K562 (cell line): ENCODE results near the gene XRCC3. TPM values are rescaled to one million over a fixed set of nuclear protein-coding genes. Genes with fewer than 3 reads are reported as not detected.

Experiments used
- ATAC-seq: fragments of 200-7000 bp; cut with Tn5 transposase; 3 replicates; pipeline ENCODE4 v1.9.1; 2020; ENCODE audit warnings: moderate library complexity
- BruUV-seq: library from RNA; stranded (reverse); fragments of 400-500 nt; replicated peaks from 2 replicates; lab custom pipeline; 2021; lab: Mats Ljungman, UMichigan
- CTCF ChIA-PET: fragments of 300-600 bp; formaldehyde crosslinking; extraction: SDS; loops from one replicate; lab custom pipeline; 2021; ENCODE audit warnings: low intra/inter-chr PET ratio; lab: Yijun Ruan, JAX
- POLR2A ChIA-PET: fragments of 300-600, 350-650 bp; sonication (Branson Sonifier 250); formaldehyde crosslinking; extraction: SDS; loops from one replicate; lab custom pipeline; 2021; ENCODE audit warnings: antibody characterized with exemption, inconsistent platforms; lab: Yijun Ruan, JAX
- DNase-seq, 4 experiments: peaks; one replicate each; pipeline versions ENCODE4 v3.0.0 to v3.0.0-alpha.2; 2011 to 2018; ENCODE audit warnings: low spot score in 3 of 4, mixed read lengths in 3 of 4; ENCODE audit errors: extremely low read depth in 1 of 4
- FAIRE-seq: peaks from 2 replicates; lab custom pipeline; 2011; peaks lifted over from hg19 to GRCh38; lab: Jason Lieb, UNC
- H2AFZ ChIP-seq: 2 replicates; pipeline ENCODE4 v1.6.0; 2011; ENCODE audit warnings: low read depth, low read length, control low read depth, inconsistent platforms
- H3K27ac ChIP-seq: fragments of 200-600 bp; 3 replicates; pipeline ENCODE4 v1.8.0; 2011; ENCODE audit warnings: low read depth, mild to moderate bottlenecking, control low read depth, inconsistent platforms, low read length, moderate library complexity, mixed read lengths; ENCODE audit errors: extremely low read depth
- H3K27me3 ChIP-seq, 2 experiments: fragments of 300-600 bp in 1 of 2; 2 replicates in 1 of 2; 3 replicates in 1 of 2; pipeline versions ENCODE4 v1.6.0 to v1.8.0; 2011; ENCODE audit warnings: inconsistent platforms in 2 of 2, low read length in 2 of 2, mild to moderate bottlenecking in 1 of 2, mixed read lengths in 1 of 2, moderate library complexity in 1 of 2; ENCODE audit not compliant: control insufficient read depth in 2 of 2, insufficient read depth in 2 of 2
- H3K36me3 ChIP-seq: fragments of 300-600 bp; 3 replicates; pipeline ENCODE4 v1.8.0; 2011; ENCODE audit warnings: mild to moderate bottlenecking, low read length, inconsistent platforms; ENCODE audit not compliant: control insufficient read depth, insufficient read depth
- H3K4me1 ChIP-seq, 2 experiments: fragments of 200-600 bp in 1 of 2; replicated peaks in 1 of 2; 2 replicates in 1 of 2; 3 replicates in 1 of 2; pipeline versions ENCODE4 v1.5.1 to v1.8.0; 2011; ENCODE audit warnings: inconsistent platforms in 2 of 2, low read length in 2 of 2, mild to moderate bottlenecking in 1 of 2, mixed read lengths in 1 of 2, moderate library complexity in 1 of 2; ENCODE audit not compliant: control insufficient read depth in 2 of 2, insufficient read depth in 2 of 2
- H3K4me2 ChIP-seq: 2 replicates; pipeline ENCODE4 v1.6.1; 2011; ENCODE audit warnings: low read length, control low read depth, inconsistent platforms, mixed read lengths; ENCODE audit not compliant: insufficient read depth
- H3K4me3 ChIP-seq: fragments of 200-600 bp; sonication (generic), shearing (Covaris generic); 2 replicates; pipeline ENCODE4 v1.5.1; 2016; ENCODE audit warnings: control low read depth, inconsistent platforms
- H3K79me2 ChIP-seq: fragments of 200-600 bp; 3 replicates; pipeline ENCODE4 v1.8.0; 2011; ENCODE audit warnings: low read length, inconsistent platforms; ENCODE audit not compliant: control insufficient read depth, insufficient read depth
- H3K9ac ChIP-seq, 2 experiments: 2 replicates each; pipeline versions ENCODE4 v1.6.0 to v1.6.1; 2011; ENCODE audit warnings: low read depth in 2 of 2, low read length in 2 of 2, control low read depth in 1 of 2, inconsistent platforms in 1 of 2, mild to moderate bottlenecking in 1 of 2, mixed read lengths in 1 of 2; ENCODE audit not compliant: insufficient read depth in 1 of 2
- H3K9me1 ChIP-seq: one replicate; pipeline ENCODE4 v1.6.0; 2011; ENCODE audit warnings: inconsistent platforms, mild to moderate bottlenecking, low read length, moderate library complexity; ENCODE audit not compliant: control insufficient read depth, insufficient read depth
- H3K9me3 ChIP-seq: replicated peaks from 2 replicates; pipeline ENCODE4 v1.5.1; 2011; ENCODE audit warnings: low read depth, low read length, inconsistent platforms; ENCODE audit not compliant: control insufficient read depth, insufficient read depth
- H4K20me1 ChIP-seq: replicated peaks from 2 replicates; pipeline ENCODE4 v1.6.1; 2011; ENCODE audit warnings: low read length, inconsistent platforms, mixed read lengths; ENCODE audit not compliant: control insufficient read depth, insufficient read depth
- BHLHE40 ChIP-seq: IDR thresholded peaks from 2 replicates; pipeline ENCODE4 v1.6.1; 2011; ENCODE audit warnings: low read length, improper control_type of control experiment
- BMI1 ChIP-seq: fragments of 150-350 bp; IDR thresholded peaks from 2 replicates; pipeline ENCODE4 v1.6.1; 2014; ENCODE audit warnings: low read length
- CBFA2T2 ChIP-seq: fragments of 450-650 bp; conservative IDR thresholded peaks from 2 replicates; pipeline ENCODE4 v1.6.1; 2017; ENCODE audit warnings: mild to moderate bottlenecking
- CC2D1A ChIP-seq: fragments of 450-650 bp; IDR thresholded peaks from 2 replicates; pipeline ENCODE4 v1.6.1; 2017; ENCODE audit warnings: mild to moderate bottlenecking
- CCNT2 ChIP-seq: IDR thresholded peaks from 2 replicates; pipeline ENCODE4 v1.6.1; 2011; ENCODE audit warnings: borderline replicate concordance, low read depth, mild to moderate bottlenecking, moderate library complexity, mixed read lengths, low read length; ENCODE audit not compliant: insufficient read length; ENCODE audit errors: extremely low read depth
- HSF4 ChIP-seq: fragments of 250-450 bp; sonication (Bioruptor Pico); IDR thresholded peaks from 2 replicates; pipeline ENCODE4 v2.1.2; 2022; ENCODE audit warnings: mild to moderate bottlenecking, moderate library complexity, borderline replicate concordance
- KLF16 ChIP-seq: IDR thresholded peaks from 2 replicates; pipeline ENCODE4 v1.6.1; 2016; ENCODE audit warnings: antibody characterized with exemption
- NBN ChIP-seq: fragments of 450-650 bp; IDR thresholded peaks from 2 replicates; pipeline ENCODE4 v1.6.1; 2016; ENCODE audit warnings: low read depth, mild to moderate bottlenecking
- POLR2AphosphoS2 ChIP-seq: IDR thresholded peaks from 2 replicates; pipeline ENCODE4 v1.6.1; 2012; ENCODE audit warnings: low read length, improper control_type of control experiment
- PPARD ChIP-seq: fragments of 250-450 bp; sonication (Bioruptor Pico); IDR thresholded peaks from 2 replicates; pipeline ENCODE4 v1.8.0; 2022; ENCODE audit warnings: inconsistent platforms, mild to moderate bottlenecking, moderate library complexity
- TCF7L2 ChIP-seq: fragments of 150-350 bp; IDR thresholded peaks from 2 replicates; pipeline ENCODE4 v1.6.1; 2016; ENCODE audit warnings: low read depth, mild to moderate bottlenecking, low read length, moderate library complexity
- TRIM28 ChIP-seq: fragments of 450-650 bp; IDR thresholded peaks from 2 replicates; pipeline ENCODE4 v1.6.1; 2017
- ZNF324 ChIP-seq: fragments of 250-450 bp; sonication (Bioruptor Pico); IDR thresholded peaks from 2 replicates; pipeline ENCODE4 v1.4.0; 2020; ENCODE audit warnings: mild to moderate bottlenecking
- WGBS: fragments of 100-300 bp; shearing (Covaris generic); methylation state at CpG from one replicate; pipeline ENCODE4 v1.1.6; 2016; ENCODE audit warnings: low coverage, mixed read lengths; ENCODE audit not compliant: insufficient coverage; ENCODE audit errors: missing lambda C conversion rate; 5-methylcytosine and 5-hydroxymethylcytosine counted together
- in situ Hi-C: fragments of 300-500 bp; cut with MboI; formaldehyde crosslinking; loops from 4 replicates; pipeline ENCODE4 v1.15.0; 2018; ENCODE audit warnings: inconsistent platforms, mixed read lengths
- intact Hi-C: fragments of 100-400 bp; cut with micrococcal nuclease; formaldehyde crosslinking; loops from 2 replicates; pipeline ENCODE4 v1.14.2; 2022
- polyA plus RNA-seq, 8 experiments: library from polyadenylated mRNA; depleted of rRNA in 4 of 8; stranded (reverse) in 5 of 8; unstranded in 3 of 8; fragments of >200 nt; fragmentation: Nextera tagmentation in 2 of 8; fragmentation: Illumina TruSeq in 1 of 8; extraction: Ambion mirVana in 2 of 8; extraction: Trizol in 1 of 8; gene quantifications; 2 replicates each; pipeline versions ENCODE4 v1.2.1 to v1.2.3, GENCODE V29; 2011 to 2014; ENCODE audit warnings: inconsistent platforms in 1 of 8, missing spikeins in 1 of 8
- total RNA-seq, 7 experiments: library from RNA; depleted of rRNA in 6 of 7; stranded (reverse); fragments of >200 nt in 6 of 7; fragmentation: Illumina TruSeq in 2 of 7; extraction: Trizol in 2 of 7; gene quantifications; 2 replicates each; pipeline versions ENCODE4 v1.2.1 to v1.2.3, GENCODE V29; 2011 to 2021; ENCODE audit warnings: low replicate concordance in 1 of 7
- TF ChIP-seq, protein P1 (sequence below): sonication (generic); formaldehyde crosslinking; IDR thresholded peaks from 2 replicates; pipeline ENCODE4 v1.8.0; 2023; ENCODE audit warnings: mild to moderate bottlenecking, missing genetic modification reagents

XRCC3 gene
- total and polyA plus RNA-seq, 9 of the 15 experiments (the other 6 are each of a cell fraction or from before 2014, with no cell fraction given): 0.34 to 59.3 (median 30.3) TPM

DNA sequence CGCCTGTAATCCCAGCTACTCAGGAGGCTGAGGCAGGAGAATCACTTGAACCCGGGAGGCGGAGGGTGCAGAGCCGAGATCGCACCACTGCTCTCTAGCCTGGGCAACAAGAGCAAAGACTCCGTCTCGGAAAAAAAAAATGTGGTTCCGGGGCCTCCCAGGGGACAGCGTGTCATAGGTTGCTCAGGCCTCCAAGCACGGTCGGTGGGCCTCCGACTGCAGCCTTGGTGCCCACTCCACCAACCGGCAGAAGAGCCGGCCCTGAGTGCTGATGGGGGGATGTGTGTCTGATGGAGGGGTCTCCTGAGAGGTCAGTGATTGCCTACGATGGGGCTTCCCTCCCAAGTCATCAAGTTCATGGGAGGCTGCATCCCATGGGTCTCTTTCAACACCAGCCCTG, 16.2 kb upstream of the XRCC3 start (continued):
- TF ChIP-seq, protein P1, sequence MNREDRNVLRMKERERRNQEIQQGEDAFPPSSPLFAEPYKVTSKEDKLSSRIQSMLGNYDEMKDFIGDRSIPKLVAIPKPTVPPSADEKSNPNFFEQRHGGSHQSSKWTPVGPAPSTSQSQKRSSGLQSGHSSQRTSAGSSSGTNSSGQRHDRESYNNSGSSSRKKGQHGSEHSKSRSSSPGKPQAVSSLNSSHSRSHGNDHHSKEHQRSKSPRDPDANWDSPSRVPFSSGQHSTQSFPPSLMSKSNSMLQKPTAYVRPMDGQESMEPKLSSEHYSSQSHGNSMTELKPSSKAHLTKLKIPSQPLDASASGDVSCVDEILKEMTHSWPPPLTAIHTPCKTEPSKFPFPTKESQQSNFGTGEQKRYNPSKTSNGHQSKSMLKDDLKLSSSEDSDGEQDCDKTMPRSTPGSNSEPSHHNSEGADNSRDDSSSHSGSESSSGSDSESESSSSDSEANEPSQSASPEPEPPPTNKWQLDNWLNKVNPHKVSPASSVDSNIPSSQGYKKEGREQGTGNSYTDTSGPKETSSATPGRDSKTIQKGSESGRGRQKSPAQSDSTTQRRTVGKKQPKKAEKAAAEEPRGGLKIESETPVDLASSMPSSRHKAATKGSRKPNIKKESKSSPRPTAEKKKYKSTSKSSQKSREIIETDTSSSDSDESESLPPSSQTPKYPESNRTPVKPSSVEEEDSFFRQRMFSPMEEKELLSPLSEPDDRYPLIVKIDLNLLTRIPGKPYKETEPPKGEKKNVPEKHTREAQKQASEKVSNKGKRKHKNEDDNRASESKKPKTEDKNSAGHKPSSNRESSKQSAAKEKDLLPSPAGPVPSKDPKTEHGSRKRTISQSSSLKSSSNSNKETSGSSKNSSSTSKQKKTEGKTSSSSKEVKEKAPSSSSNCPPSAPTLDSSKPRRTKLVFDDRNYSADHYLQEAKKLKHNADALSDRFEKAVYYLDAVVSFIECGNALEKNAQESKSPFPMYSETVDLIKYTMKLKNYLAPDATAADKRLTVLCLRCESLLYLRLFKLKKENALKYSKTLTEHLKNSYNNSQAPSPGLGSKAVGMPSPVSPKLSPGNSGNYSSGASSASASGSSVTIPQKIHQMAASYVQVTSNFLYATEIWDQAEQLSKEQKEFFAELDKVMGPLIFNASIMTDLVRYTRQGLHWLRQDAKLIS (CRISPR knock-in tag): no peak
- TF ChIP-seq HSF4 (CRISPR knock-in tag) (no peak), PPARD (CRISPR knock-in tag) (no peak), TCF7L2 (no peak), BMI1 (no peak)

DNA sequence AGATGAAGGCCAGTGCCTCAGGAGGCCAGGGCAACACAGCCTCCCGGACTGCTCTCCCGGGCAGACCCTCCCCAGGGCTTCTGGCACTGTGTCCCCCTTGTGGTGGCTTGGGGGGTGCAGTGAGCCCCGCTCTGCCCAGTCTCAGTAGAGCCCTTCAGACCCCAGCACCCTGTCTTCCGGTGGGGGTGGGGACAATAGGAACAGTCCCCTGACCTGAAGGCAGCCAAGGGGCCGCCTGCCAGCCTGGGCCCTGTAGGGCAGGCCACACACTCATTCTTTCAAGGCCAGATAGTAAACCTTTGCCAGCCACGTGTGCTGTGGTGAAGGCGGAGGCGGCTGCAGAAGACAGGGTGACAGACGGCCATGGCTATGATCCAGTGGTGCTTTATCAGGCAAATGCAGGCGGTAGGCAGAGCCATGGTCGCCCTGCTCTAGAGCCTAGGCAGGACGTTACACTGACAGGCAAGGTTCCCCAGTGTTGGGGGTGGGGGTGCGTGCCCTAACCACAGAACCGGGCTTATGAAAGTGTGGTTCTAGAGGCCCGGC, 15.3 kb upstream of the XRCC3 start:
- WGBS: 20% methylated on average over 15 of the region's 15 CpGs
- no peaks in the 10 kb centered on the region for H3K9me3 ChIP-seq
- no peaks in the 10 kb centered on the region for H4K20me1 ChIP-seq
- H3K36me3 ChIP-seq: peaks cover 61% of the 10 kb centered on the region; the same call in 2 of the 3 replicates
- no peak overlapping the region; the same call in 1 of the 3 replicates for H3K27ac ChIP-seq
- no peaks in the 10 kb centered on the region; the same call in 1 of the 3 replicates for H3K79me2 ChIP-seq
- peak overlapping the region in 1 of 2 experiments; percentile 81; a peak in 3 of 4 replicates for H3K9ac ChIP-seq
- H2AFZ ChIP-seq: no peak overlapping the region
- H3K4me2 ChIP-seq: peak overlapping the region; percentile 37
- in situ Hi-C loops: no loop called here
- ChIA-PET POLR2A (interaction anchor here (0.6 kb wide), 1 partner anchor 8 kb away, joined by 3 read pairs; no protein-coding TSS in a partner anchor), CTCF (no interaction called here)
- no peaks in the 10 kb centered on the region for H3K27me3 ChIP-seq
- no TSS peak for BruUV-seq
- no peaks in the 10 kb centered on the region for H3K9me1 ChIP-seq
- no peak overlapping the region for H3K4me3 ChIP-seq
- intact Hi-C loops: no loop called here
- DNase-seq (peak; percentile 44 to 81 (median 62)), FAIRE-seq (peak; percentile 93), ATAC-seq (peak; percentile 87)
- peaks cover 10 to 43% of the 10 kb centered on the region in 2 experiments; a peak in 4 of 5 replicates for H3K4me1 ChIP-seq
- TF ChIP-seq CC2D1A: no peak
- TF ChIP-seq CBFA2T2: peak; percentile 76
- TF ChIP-seq ZNF324: no peak
- TF ChIP-seq CCNT2: no peak
- TF ChIP-seq BHLHE40: peak; percentile 69; the same call in 1 of the 2 replicates
- TF ChIP-seq KLF16: no peak; the same call in 1 of the 2 replicates
- no peak for TF ChIP-seq TRIM28
- no peak for TF ChIP-seq POLR2AphosphoS2
- TF ChIP-seq NBN: no peak
